ENCODE data around the gene MFNG.

The MFNG gene

GRCh38 chr22:37511395-37512104 lies 25.4 kb upstream of the MFNG start:
- no peak for DNase-seq

GRCh38 chr22:37510091-37510490 lies 23.9 kb upstream of the MFNG start:
- DNase-seq = no peak

GRCh38 chr22:37509059-37509860 lies 23.1 kb upstream of the MFNG start:
- DNase-seq = no peak

DNA sequence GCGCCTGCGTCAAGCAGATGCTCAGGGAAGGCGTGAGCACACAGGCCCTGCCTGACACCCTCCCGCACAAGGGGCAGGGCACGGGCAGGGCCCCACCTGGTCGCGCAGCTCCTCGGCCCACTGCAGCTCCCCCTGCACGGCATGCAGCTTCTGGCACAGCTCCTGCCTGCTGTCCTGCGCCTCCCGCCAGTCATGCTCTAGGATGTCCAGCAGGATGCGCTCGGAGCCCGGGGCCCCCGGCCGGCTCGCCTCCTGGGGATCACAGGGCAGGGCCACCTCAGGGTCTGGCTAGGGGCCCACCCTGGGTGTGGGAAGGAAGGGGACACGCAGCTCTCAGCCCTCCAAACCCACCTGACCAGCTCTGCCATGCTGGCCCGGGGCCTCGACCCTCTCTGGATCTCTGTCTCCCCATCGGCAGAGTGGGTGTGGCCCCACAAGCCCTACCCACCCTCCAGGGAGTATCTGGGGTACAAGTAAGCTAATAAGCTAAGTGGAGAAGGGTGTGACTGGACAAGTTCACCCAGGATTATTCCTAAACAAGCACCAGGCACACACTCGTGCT lies 22.3 kb upstream of the MFNG start:
- no peak for DNase-seq

- no peak for DNase-seq
Measured at GRCh38 chr22:37507731-37508130, 21.5 kb upstream of the MFNG start.

DNA sequence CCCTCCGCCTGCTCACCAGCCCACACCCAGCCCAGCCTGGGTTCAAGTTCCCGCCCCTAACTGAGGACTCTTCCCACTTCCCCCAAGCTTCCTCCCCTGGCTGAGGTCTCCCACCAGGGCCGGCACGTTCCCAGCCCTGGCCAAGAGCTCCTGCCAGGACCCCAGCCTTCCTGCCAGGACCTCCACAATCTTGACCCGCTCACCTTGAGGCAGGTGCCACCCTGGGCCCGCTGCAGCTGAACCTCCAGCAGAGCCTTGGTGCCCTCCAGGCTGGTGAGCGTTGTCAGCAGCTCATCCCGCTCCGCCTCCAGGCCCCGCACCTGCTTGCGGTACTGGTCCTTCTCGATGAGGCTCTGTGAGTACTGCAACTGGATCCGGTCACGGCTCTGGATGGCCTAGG lies 19.8 kb upstream of the MFNG start:
- DNase-seq = no peak

GRCh38 chr22:37505565-37505964 lies 19.4 kb upstream of the MFNG start:
- no peak for DNase-seq

DNA sequence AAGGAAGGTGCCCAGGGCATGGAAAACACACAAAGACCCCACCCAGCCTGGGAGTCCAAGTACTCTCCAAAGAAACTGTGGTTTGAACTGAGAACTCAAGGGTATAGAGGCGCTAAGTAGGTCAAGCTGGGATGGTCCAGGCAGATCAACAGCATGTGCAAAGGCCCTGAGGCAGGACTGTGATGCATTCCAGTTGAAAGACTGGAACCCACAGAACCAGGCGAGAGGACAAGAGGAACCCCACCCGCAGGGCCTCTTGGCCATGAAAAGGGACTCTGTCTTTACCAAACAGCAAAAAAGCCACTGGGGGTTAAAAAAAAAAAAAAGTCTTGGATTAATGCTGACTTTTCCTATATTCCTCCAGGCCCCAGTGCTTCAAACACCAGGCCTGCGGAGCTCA lies 18.8 kb upstream of the MFNG start:
- no peak for DNase-seq

DNA sequence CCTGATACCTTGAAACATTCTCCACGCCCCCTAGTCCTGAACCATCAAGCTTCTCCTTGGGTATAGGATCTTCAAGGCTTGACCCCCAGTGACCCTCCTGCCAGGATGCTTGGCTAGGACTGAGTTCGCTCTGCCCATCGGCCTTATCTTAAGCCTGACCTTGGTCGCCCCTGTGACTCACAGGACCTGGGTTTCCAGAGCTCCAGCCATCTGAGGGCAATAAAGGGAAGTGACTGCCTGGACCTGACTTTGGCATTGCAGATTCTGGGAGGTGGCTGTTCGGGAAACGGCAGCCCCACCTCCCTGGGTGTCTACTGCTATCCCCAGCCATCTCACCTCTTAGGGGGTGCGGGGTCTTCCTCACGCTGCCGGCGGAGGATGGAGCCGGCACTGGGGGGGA lies 17.7 kb upstream of the MFNG start:
- DNase-seq = no peak

- DNase-seq = no peak
Measured at GRCh38 chr22:37503183-37503683, 17.0 kb upstream of the MFNG start.

DNA sequence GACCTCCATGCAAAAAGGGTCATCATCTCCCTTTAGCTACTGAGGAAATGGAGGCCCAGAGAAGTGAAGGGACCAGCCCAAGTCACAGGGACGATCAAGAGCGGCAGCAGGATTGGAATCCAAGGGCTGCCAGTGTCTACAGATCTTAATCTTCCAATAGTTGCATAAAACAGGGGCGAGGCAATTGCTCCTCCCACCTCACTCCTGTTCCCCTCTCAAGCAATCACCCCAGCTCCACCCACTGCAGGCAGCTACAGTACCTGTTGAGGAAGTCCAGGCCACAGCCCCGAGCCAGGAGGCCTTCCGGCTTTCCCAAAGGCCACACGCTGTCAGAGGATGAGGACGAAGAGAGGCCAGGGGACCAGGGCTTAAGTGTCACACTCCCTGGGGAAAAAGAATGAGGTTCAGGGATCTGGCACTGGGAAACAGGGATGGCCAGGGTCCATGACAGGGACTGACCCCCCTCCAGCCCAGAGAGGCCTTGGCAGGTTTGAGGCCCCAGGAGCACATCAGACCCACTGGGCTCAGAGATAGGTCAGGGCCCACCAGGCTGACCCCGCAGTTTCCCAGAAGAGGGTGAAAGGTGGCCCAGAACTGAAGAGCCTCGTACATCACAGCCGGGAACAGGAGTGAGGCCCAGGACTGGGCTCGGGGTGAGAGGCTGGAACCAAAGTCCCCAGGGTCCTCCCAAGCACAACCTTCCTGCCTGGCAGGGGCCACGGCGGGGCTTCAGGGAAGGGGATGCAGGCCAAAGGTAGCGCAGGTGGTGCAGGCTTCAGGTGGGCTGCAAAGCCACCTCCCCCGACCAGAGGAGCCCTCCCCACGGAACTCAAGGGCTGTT lies 16.4 kb upstream of the MFNG start:
- DNase-seq = peak; percentile 16

GRCh38 chr22:37501610-37502341 lies 15.6 kb upstream of the MFNG start:
- peak; percentile 80 for DNase-seq

DNA sequence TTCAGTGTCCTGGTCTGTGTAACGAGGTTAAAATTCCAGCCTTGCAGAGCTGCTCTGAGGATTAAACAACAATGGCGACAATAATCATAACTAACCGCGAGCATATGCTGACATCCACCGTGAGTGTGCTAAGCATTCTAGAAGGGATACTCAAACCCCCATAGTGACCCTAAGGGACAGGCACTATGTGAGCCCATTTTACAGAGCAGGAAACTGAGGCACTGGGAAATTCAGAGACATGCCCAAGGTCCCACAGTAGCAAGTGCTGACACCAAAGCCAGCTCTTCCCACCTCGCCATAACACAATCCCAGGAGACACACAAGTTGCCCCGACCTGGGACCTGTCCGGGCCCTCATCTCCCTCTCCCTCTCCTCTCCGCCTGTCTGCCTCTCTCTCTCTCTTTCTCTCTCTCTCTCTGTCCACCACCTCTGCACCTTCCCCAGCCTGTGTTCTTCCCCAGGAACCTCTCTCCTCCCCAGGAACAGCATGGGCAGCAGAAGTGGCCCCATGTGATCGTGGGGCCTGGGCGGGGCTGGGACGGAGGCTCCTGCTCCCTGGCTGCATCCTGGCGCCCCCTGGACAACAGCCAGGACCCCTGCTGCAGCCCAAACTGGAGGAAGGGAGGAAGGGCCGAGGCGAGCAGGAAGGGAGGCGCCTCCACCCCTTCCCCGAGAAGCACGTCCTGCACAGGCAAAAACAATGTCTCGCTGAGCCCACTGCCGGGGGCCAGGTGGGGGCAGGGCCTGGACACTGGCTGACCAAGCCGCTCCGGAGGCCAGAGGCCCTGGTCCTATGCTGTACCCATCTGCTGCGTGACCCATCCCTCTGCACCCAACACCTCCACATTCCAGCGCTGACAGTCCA lies 14.8 kb upstream of the MFNG start:
- no peak for DNase-seq

GRCh38 chr22:37499789-37500540 lies 13.8 kb upstream of the MFNG start:
- DNase-seq = no peak

GRCh38 chr22:37499027-37499707 lies 13.0 kb upstream of the MFNG start:
- no peak for DNase-seq

DNA sequence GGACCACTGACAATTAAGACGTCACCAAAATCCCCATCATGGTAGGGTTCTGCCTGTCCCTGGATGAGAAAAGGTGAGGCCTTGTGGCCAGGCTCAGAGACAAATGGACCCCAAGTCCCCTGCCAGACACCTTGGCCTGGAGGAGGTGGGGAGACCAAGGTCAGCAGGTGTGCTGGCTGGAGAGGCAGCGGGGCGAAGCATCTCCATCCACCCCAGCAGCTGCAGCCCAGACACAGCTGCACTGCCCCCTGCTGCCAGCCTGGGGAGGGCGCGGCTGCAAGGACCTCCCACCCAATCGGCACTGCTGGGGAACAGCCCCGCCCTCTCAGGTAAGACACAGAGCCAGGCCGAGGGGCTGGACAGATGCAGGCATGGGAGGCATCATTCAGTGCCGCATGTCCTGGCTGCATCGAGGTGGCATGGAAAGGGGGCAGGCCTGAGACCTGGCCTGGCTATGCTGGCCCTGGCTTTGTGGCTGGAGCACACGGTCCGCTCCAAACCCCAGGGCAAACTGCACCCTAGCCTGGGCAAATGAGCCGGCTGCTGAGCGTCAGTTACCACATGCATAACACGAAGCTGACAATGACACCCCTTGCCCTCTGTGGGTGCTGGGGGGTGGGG lies 12.2 kb upstream of the MFNG start:
- peak; percentile 27 for DNase-seq

- DNase-seq = no peak
Measured at GRCh38 chr22:37497062-37497599, 10.9 kb upstream of the MFNG start.

DNA sequence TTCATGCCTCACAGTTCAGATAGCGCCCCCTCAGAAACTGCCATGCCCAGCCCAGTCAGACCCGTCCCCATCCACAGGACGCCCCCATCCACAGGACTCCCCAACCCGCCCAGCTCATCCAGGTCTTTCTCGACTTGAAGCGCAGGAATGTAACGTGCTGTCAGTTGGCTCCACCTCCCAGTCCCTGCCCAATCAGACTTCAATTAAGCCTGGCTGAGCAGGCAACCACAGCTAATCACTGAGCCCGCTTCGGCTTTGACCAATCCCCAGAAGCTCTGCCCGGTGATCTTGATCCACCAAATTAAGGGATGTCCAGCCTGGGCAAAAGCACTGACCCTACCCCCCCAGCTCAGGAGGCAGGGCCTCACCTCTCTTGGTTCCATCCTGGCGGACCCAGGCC lies 10.5 kb upstream of the MFNG start:
- DNase-seq = no peak

GRCh38 chr22:37493979-37494378 lies 7.8 kb upstream of the MFNG start:
- no peak for DNase-seq

Data from NCI-H526 treated with DMSO at 0.1 percent for 48 hours (cell line).